Activated CD4-positive, alpha-beta T cell treated with anti-CD3 and anti-CD28 coated beads, Interleukin-2, Interleukin-4, amounts not matched to agents 100 ng/mL and 50 ng/mL, durations not matched to agents 16 hours and 8 hours (primary cell): ENCODE results near the gene FTO.

Experiments used
- DNase-seq: peaks from one replicate; pipeline ENCODE4 v3.0.0-alpha.2; 2020; ENCODE audit warnings: low spot score

The FTO gene

DNA sequence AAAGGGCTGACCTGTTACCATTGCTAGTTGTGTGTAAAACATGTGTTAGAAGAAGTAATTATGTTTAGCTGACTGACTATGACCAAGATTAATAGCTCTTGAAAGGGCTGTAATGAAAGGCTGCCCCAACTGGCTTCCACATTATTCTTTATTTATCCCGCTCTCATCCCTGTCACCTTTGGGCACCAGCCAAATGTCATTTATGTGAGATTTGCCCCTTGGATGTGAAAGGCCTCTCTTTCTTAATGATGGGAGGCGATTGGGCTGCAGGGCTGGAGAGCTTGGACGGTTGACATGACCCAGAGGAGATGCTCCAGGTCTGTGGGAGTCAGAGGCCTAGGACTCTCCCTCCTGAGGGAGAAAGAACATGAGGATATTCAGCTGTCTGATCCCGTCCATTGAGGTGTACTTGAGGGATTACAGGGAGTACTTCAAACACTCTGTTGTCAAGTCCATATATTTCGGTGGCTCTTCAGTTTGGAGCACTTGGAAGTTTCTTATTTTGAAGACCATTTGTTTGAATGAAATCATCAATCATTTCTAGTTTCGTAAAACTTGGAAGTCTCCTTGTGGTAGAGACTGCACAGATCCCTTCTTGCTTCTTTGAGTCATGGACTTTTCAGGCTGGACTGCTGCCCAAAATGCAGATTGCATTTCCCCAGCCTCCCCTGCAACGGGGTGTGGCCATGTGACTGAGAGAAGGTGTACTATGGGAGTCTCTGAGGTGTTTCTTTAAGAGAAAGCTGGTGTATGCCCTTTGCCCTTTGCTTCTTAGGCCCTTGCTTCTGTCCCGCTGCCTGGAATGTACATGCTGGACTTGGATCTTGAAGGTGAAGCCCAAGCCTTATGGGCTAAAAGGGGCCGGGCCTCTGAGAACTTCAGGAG, 51.3 kb downstream of the FTO start:
- no peak for DNase-seq

DNA sequence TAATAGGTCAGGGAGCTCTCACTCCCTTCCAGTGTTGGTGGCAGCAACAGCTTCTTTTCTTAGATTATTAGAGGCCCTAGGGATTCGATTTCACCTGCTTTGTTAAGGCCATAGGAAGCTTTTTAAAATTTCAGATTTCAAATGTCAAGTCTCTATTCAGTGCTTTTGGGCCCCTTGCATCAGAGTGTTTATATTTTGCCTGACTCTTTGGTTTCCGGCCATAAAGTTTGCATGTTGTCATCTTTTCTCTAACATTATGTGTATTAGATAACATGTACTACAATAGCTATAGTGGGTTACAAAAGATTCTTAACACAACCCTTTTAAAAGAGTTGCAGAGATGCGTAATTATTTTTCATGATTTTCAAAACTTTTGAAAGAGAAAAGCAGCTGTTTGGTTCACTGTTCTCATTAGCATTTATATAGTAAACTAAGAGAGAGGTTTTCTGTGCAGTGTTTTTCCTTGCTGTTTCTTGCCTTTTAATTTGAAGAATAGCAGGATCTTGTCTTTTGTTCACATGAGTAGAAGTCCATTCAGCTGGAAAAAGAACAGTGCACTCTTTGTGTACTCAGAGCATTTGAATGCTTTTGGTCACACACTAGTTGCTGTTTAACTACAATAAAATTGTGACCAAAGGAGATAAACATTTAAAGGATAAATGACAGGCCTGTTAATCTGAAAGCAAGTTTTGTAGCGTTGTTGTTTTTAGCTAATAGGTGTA, 52.5 kb downstream of the FTO start:
- no peak for DNase-seq

DNA sequence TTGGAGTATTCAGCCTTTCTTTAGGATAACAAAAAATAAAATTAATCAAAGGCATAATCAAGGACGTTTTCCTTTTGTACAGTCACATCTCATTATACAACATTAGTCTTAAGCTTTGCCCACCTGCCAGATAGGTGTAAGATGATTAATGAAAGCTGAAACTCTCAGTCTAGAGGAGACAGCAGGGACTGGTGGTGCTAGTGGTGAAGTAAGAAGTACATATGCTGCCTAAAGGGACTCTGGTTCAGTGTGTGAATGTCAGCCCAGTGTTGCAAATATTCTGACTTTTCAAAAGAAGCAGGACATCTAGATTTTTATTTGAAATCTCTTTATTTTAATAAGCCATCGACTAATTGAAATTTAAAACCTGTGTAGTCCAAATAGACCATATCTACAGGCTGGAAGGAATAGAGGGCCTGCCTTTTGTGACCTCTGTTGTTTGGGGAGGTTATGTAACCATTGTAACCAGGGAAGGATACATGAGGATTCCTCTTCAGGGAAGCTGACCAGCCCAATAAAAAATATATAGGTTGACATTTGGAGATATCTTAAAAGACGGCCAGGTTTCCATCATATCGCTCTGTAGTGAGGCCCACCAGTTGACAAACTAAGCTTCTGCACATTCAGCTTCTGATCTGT, 54.1 kb downstream of the FTO start:
- no peak for DNase-seq

DNA sequence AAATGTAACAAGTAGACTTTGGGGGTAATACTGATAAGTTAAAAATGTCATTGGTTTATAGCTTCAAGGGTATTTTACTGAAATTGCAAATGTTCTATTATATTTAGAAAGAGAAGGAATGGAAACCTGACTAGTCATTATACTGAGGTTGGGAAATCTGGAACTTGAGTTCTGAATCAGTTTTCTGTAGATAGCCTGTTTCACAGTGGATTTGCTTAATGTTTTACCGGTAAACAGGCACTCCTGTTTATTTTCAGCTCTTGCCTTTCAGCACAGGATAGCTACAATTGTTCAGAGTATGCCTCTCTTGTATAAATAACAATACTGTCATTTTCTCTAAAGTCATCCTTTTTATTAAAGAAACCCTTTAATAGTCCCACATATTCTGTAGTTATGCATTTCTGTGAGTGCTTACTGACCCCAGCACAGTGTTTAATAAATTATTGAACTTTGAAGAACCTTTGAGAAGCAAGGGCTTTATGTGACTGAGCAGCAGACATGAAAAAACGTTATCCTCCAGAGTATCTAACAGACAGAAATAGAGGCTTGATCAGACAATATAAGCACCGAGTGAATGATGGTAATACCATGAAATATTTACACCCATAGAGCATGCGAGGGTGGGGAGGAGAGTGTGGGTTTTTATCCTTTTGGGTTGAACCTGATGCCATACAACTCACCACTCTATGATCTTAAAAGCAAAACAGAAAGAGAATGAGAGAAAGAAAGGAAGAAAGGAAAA, 58.2 kb downstream of the FTO start:
- no peak for DNase-seq

DNA sequence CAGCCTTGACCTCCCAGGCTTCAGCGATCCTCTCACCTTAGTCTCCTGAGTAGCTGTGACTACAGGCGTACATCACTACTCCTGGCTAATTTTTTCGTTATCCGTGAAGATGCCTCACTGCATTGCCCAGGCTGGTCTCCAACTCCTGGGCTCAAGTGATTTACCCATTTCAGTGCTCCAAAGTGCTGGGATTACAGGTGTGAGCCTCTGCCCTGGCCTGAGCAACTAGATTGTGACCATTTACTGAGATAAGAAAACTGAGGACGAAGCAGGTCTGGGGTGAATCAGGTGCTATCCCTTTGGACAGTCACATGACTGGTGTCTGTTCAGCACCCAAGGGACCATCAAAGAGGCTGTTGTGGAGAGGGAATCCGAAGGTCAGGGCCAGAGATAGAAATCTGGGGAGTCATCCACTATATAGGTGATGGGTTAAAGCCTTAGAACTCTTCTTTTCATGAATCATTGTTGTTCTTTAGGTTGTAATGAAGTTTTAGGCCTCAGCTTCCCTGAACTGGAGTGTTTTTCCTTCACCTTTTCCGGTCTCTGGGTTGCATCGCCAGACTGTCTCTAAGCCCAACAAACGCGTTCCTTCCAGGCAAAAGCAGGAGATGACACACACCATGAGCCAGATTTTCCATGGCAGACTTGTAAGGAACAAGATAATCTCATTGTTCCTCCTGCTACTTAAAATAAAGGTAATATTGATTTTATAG, 62.5 kb downstream of the FTO start:
- no peak for DNase-seq

DNA sequence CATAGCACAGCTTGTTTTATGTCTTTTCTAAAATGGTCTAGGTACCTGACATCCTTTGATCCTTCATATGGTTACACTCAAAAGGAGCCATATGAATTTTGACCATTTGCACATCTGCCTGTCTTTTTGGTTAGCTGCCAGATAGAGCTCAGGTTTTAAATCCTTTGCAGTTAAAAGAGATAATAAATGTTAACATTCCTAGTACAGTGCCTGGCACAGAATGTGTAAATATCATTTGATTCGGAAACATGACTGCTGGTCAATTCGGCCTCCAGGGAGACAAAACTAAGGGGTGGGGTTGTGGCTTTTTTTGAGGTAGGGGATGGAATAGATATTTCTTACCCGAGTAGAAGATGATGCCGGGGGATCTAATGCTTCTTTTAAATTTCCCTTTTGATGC, 64.2 kb downstream of the FTO start:
- no peak for DNase-seq

DNA sequence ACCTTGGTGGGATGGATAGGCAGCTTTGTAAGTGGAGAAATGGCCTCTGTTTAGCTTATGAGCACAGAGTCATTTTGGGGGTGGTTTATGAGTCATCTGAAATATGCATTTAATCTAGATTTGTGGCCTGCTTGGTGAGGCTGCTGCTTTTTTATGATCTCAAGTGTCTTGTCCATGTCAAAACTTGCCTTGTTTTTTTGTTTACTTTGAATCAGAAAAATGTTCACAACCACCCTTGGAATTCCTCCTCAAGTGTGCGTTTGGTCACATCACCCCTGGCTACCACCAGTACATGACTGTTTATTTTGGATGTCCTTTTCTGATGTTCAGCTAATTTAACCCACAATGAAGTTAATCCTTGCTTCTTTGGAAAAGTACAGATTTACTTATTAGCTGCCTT, 64.6 kb downstream of the FTO start:
- DNase-seq: peak; percentile 50

DNA sequence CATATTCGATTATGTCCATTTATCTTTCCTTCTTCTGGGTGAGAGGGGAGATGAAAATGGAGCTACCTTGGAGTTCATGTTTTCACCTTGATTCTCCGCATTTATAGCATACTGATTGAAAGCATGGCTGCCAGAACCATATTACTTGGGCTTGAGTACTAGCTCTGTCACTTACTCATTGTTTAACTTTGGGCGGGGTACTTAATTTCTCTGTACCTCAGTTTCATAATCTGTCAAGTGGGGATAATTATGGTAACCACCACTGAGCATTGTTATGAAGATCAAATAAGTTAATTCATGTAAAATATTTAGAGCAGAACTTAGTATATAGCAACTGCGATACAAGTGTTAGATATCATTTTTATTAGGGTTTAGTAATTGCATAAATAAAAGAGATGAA, 65.2 kb downstream of the FTO start:
- DNase-seq: no peak

DNA sequence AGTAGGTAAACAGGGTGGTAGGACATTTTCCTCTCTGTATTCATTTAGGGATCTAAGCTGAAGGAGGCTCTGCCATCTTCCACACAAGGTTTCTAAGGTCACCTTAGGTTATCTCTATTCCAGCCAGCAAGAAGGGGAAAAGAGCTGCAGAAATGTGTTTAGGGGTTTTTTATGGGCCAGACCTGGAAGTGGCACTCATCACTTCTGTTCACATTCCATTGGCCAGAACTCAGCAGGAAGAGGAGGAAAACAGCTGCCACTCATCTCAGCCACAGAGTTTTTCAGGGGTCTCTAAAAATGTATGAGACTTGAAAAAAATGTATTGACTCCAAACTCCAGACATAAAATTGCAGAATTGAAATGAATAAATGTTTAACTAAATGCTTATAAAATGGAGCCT, 65.8 kb downstream of the FTO start:
- DNase-seq: no peak

DNA sequence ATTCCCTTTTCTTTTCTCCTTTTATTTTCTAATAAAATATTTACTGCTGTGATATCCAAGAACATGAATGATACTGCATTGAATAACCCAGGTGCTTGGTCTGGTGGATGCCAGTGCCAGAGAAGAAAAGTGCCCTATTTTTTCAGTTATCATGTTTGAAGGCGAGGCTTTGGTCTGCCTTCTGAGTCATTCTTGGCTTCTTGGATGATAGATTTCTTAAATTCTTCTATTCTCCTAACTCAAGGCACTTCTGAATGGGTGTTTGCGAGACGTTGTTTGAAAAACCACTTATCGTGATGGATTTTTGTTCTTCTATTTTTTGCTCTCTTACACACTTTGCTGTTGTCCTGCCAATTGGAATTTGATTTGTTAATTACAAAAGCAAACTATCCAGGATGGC, 66.7 kb downstream of the FTO start:
- no peak for DNase-seq

DNA sequence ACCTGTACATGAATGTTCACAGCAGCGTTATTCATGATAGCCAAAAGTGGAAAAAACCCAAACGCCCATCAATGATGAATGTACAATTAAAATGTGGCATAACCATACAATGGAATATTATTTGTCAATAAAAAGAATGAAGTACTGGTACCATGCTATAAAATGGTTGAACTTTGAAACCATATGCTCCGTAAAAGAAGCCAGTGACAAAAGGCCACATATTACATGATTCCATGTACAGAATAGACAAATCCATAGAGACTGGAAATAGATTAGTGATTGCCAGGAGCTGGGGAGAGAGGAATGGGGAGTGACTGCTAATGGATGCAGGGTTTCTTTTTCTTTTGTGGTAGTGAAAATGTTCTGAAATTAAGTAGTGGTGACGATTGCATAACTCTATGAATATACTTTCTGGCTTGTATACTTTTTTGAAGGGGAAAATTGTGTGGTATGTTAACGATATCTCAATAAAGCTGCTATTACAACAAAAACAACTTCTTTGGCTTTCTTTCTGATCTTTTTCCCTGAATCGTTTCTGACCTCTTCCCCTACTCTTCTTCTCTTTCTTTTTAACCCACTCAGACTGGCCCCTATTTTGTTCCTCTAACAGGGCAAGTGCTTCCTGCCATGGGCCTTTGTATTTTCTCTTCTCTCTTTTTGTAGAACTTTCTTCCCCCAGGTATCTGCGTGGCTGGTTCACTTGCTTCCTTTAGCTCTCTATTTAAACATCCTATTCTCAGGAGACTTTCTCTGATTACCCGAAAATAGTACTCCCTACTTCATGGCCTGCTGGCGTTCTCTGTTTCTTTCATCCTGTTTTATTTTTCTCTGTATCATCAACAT, 67.9 kb downstream of the FTO start:
- DNase-seq: no peak

DNA sequence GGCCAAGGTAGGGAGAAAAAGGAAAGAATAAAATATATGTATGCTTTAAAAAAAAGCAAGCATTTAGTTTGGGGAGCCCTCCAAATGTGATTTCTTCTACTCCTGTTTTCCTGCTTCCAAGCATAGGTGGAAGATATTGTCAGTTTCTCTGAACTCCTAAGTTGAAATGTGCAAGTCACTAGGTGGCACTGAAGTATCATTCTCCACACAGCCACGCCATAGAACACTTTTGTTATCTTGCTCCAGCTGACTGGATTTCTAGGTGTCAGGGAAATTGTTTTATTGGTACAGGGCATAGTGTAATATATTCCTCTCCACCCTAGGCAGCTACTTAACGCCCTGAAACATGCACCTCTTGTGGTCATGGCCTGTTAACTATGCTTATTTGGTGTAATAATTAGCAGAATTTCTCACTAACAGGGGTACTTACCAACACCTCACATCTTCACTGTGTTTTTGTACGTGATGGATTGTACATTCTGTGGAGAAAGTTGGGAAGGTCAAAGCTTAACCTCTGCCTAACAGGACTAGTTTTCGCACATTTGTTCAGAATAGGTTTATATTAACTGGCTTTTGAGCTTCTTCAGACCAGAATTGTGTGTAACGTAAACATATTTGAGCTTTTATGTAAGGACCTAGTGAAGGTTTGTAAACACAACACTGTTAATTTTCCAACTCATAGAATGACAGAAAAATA, 69.3 kb downstream of the FTO start:
- no peak for DNase-seq

DNA sequence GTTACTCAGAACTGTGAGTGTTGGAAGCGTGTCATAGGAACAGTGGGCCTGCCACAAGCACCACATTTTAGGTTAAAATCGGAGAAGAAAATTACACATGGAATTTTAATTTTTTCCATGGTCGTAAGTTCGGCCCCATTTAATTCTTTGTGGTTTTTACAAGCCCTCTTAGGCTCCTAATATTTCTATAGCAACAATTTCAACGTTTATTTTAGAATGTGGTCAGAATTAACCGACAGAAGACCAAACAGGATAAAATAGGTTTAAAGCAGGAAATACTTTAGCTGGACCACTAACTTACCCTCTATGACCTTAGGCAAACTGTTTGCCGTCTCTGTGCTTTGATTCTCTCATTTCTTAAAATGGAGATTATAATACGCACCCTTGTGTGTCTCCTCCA, 69.9 kb downstream of the FTO start:
- no peak for DNase-seq

DNA sequence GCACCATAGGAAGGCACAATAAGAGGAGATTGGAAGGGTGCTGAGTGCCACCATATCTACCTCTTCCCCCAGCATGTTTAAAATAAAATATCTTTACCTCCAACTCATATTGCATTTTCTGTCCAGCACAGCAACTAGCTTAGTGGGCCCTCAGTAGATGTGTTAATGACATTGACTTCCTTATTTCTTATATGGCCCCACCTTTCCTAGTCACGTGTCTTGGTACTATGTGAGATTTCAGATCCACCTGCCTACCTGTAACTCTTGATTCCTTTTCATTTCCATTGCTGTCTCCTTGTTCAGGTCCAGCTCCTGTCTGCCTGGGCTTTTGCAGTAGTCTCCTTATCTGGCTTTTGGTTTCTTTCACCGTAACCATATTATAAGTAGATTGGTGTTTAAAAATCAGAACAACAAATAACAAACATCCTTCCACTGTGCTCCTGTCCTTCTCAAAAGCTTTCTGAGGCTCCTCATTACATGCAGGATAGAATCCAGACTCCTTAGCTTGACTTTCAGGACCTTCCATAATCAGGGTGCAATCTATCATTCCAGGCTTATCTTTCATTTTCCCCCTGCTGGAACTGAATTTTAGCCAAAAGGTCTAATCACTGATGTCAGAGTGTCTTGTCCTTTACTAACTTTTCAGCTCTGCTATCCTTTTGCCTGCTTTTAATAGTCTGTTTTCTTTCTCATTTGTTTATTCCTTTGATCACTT, 71.3 kb downstream of the FTO start:
- no peak for DNase-seq

DNA sequence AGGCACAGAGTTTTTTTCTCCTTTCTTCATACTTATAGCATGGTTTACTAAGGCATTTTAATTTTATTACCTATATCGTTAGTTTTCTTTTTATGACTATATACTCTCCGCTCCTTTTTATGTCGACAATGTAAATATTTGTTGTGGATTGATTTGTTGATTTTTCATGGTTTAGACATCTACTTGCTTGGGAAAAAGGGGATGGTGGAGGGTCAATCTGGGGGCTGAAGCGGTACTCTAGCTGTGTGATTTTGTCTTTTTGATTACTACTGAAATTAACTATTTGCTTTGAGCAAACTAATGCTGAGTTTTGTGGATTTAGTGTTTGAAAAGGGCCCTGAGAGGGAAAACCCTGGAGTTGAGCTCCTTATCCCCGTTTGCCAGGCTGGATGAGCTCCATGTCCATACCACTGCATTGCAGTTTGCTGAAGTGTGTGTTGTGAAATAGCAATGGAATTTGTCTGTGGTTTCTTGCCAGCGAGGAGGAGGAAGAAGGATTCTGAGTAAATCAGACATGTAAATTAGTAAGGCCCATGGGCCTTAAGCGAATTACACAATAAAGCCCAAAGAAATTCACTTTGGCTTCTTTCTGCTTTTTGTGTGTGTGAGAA, 72.0 kb downstream of the FTO start:
- DNase-seq: no peak

DNA sequence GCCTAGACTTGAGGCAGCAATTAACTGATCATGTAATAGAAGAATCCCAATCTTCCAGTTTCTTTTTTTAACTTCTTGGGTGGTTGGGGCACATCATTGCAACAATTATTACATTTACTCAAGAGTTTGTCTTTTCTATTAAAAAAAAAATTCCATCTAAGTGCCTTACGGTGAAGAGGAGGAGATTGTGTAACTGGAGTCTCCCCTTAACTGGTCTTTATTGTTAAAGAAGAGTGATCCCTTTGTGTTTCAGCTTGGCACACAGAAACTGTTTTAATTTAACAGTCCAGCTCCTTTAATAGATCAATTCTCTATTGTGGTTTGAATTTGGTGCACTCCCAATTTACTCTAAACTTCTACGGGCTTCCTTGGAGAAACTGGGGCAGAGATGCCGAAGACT, 75.2 kb downstream of the FTO start:
- DNase-seq: no peak

DNA sequence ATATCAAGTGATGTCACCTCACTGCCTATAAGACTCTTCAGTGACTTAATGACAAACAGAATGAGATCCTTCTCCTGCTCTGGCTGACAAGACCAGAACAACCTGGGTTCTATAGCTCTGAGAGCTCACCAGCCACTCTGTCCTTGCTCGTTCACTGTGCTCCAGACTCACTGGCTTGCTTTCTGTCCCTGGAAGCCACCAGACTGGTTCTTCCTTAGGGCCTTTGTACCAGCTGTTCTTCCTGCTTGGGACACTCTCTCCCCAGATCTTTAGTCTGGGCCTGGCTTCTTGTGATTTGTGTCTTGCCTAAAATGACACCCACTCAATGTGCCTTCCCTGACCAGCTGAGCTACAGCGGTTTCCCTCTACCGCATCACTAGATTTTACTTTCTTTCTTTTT, 76.1 kb downstream of the FTO start:
- no peak for DNase-seq

DNA sequence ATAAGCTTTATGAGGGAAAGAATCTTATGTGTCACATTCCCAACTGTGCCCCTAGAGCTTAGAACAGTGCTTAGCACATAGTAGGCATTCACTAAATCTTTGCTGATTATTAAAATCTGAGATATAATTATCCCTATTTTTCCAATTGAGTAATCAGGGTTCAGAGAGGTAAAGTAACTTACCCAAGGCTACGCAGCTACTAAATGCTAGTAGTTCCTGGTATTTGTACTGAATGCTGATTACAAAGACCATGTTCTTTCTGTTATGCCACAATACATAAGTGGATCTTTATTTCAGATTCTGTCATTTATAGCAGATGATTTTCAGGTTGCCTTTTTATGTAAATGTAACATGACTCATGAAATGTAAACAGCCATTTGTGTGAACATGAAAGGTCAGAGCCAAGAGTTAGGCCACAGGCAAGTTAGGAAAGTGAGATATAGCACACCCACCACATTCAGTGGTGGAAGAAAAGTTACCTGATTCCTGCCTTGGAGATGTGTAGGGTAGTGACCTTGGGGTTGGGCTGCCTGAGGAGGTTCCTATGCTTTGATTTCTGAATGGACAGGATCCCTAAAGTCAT, 77.2 kb downstream of the FTO start:
- no peak for DNase-seq

DNA sequence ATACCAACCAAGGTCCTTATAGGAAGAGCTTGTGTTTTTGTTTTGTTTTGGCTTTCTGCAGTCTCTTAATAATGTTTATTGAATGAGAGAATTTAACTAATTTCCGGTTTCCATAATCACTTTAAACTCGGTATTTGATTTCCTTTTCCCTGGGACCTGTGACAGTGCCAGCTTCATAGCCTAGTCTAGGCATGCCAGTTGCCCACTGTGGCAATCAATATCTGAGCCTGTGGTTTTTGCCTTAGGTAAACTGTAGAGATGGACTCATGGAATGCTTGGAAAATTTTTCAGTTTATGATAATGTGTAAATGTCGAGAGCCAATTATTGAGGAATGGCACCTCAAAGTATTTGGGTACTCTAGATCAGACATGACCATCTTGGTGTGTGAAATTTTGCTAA, 78.2 kb downstream of the FTO start:
- no peak for DNase-seq
